Measurements from ENCODE around the gene XYLT1. TPM values are rescaled to one million over a fixed set of nuclear protein-coding genes. Genes with fewer than 3 reads are reported as not detected.

Gene XYLT1
- total and polyA plus RNA-seq, 2 of the 8 experiments (the other 6 are each of a cell fraction or from before 2014, with no cell fraction given) = 6.6 to 25.4 TPM

GRCh38 chr16:17511340-17511739, 40.6 kb upstream of the XYLT1 start:
- no peak overlapping the region for H3K14ac ChIP-seq (ENCODE audit: insufficient read length)
- H3K27me3 ChIP-seq (replicated peaks in 1 of 4; ENCODE audit: control insufficient read depth in 3 of 4, extremely low read depth in 1 of 4, insufficient read depth in 3 of 4, low read length in 3 of 4) = no peaks in the 10 kb centered on the region
- no peak overlapping the region for H2BK15ac ChIP-seq (ENCODE audit: low read length)
- H3K9ac ChIP-seq (replicated peaks in 1 of 4; ENCODE audit: extremely low read depth in 1 of 4, low read depth in 3 of 4, low read length in 3 of 4) = no peak overlapping the region
- no peak overlapping the region for H3K56ac ChIP-seq (replicated peaks; ENCODE audit: insufficient read length, low read depth, low read length)
- DNase-seq (ENCODE audit: low read depth in 1 of 2, low spot score in 2 of 2) (no peak), FAIRE-seq (no peak)
- H2BK120ac ChIP-seq (replicated peaks; ENCODE audit: low read depth, low read length) = no peak overlapping the region
- no peaks in the 10 kb centered on the region for H3K23me2 ChIP-seq (ENCODE audit: low read depth, low read length)
- H2BK20ac ChIP-seq (ENCODE audit: low read length) = 0 out of 2 replicates have a peak overlapping the region, but pooled peaks have one; percentile 32
- H3K4me2 ChIP-seq (ENCODE audit: insufficient read depth in 1 of 2, low read depth in 2 of 2, low read length in 2 of 2) = no peak overlapping the region
- H3K27ac ChIP-seq (ENCODE audit: low read depth, low read length) = no peak overlapping the region
- H2AK5ac ChIP-seq (ENCODE audit: low read depth, low read length) = no peak overlapping the region
- ChIA-PET CTCF (ENCODE audit: partially characterized antibody) (no interaction called here), POLR2A (ENCODE audit: partially characterized antibody) (no interaction called here)
- H2AFZ ChIP-seq (ENCODE audit: low read length) = no peak overlapping the region
- H3K36me3 ChIP-seq (ENCODE audit: control insufficient read depth in 2 of 4, insufficient read depth in 4 of 4, low read length in 3 of 4) = no peaks in the 10 kb centered on the region
- no peak overlapping the region for H4K5ac ChIP-seq (ENCODE audit: insufficient read length, low read depth, low read length)
- H4K20me1 ChIP-seq (replicated peaks in 1 of 2; ENCODE audit: control insufficient read depth in 1 of 2, insufficient read depth in 2 of 2, low read length in 2 of 2) = no peaks in the 10 kb centered on the region
- no peak overlapping the region for H2BK12ac ChIP-seq (ENCODE audit: low read depth, low read length)
- H3K79me1 ChIP-seq (ENCODE audit: low read depth, low read length) = no peaks in the 10 kb centered on the region
- H3K4me3 ChIP-seq (ENCODE audit: extremely low read depth in 1 of 4, insufficient read depth in 2 of 4, low read depth in 3 of 4, low read length in 4 of 4) = no peak overlapping the region
- no peak overlapping the region for H2BK5ac ChIP-seq (ENCODE audit: low read depth, low read length)
- H3K4ac ChIP-seq (replicated peaks; ENCODE audit: insufficient read length, low read depth, low read length) = no peak overlapping the region
- no peaks in the 10 kb centered on the region for H3K4me1 ChIP-seq (replicated peaks in 1 of 4; ENCODE audit: control insufficient read depth in 3 of 4, insufficient read depth in 4 of 4, low read length in 3 of 4)
- no peak overlapping the region for H3K23ac ChIP-seq (ENCODE audit: insufficient read length)
- H3K79me2 ChIP-seq (ENCODE audit: control insufficient read depth in 1 of 2, insufficient read depth in 2 of 2, low read length in 2 of 2) = no peaks in the 10 kb centered on the region
- H3K9me3 ChIP-seq (ENCODE audit: insufficient read depth in 2 of 2, low read depth in 1 of 2, low read length in 1 of 2) = peaks cover 9 to 16% of the 10 kb centered on the region in 2 experiments
- H4K91ac ChIP-seq (replicated peaks; ENCODE audit: insufficient read length, low read length) = no peak overlapping the region
- H3K18ac ChIP-seq (ENCODE audit: extremely low read depth, low read length) = no peak overlapping the region
- no peak overlapping the region for H4K8ac ChIP-seq (ENCODE audit: extremely low read depth, insufficient read depth, low read length)
- no peak for TF ChIP-seq HDAC2 (IDR thresholded peaks at IDR 0.05; ENCODE audit: borderline replicate concordance in 1 of 2, low read depth in 2 of 2, low read length in 2 of 2)
- TF ChIP-seq, protein P1, sequence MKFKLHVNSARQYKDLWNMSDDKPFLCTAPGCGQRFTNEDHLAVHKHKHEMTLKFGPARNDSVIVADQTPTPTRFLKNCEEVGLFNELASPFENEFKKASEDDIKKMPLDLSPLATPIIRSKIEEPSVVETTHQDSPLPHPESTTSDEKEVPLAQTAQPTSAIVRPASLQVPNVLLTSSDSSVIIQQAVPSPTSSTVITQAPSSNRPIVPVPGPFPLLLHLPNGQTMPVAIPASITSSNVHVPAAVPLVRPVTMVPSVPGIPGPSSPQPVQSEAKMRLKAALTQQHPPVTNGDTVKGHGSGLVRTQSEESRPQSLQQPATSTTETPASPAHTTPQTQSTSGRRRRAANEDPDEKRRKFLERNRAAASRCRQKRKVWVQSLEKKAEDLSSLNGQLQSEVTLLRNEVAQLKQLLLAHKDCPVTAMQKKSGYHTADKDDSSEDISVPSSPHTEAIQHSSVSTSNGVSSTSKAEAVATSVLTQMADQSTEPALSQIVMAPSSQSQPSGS (IDR thresholded peaks at IDR 0.05; ENCODE audit: low read length) = no peak
- TF ChIP-seq EGR1 (IDR thresholded peaks at IDR 0.05; ENCODE audit: borderline replicate concordance, low read depth, low read length) = no peak
- no peak for TF ChIP-seq TBP (IDR thresholded peaks at IDR 0.05; ENCODE audit: low read depth, low read length)
- TF ChIP-seq JUND (IDR thresholded peaks at IDR 0.05; ENCODE audit: low read length) = no peak
- no peak for TF ChIP-seq SRF (IDR thresholded peaks at IDR 0.05; ENCODE audit: low read depth, low read length)
- no peak for TF ChIP-seq POU5F1 (IDR thresholded peaks at IDR 0.05; ENCODE audit: low read depth, low read length)
- no peak for TF ChIP-seq BRCA1 (IDR thresholded peaks at IDR 0.05; ENCODE audit: low read depth, low read length)
- no peak for TF ChIP-seq TAF7 (optimal IDR thresholded peaks at IDR 0.05; ENCODE audit: borderline replicate concordance, low read depth, low read length)
- no peak for TF ChIP-seq YY1 (IDR thresholded peaks at IDR 0.05; ENCODE audit: low read depth, low read length)
- TF ChIP-seq EP300 (IDR thresholded peaks at IDR 0.05; ENCODE audit: borderline replicate concordance in 1 of 2, low read depth in 2 of 2, low read length in 2 of 2) = no peak
- no peak for TF ChIP-seq EZH2 (IDR thresholded peaks at IDR 0.05; ENCODE audit: low read depth, low read length, severe bottlenecking)
- TF ChIP-seq TAF1 (IDR thresholded peaks at IDR 0.05; ENCODE audit: low read depth, low read length) = no peak
- TF ChIP-seq GABPA (IDR thresholded peaks at IDR 0.05; ENCODE audit: borderline replicate concordance, insufficient read depth, low read length) = no peak

Measured in H1 (cell line).